GM12878 (cell line): ENCODE measurements around the gene ABCA7. TPM values are rescaled to one million over a fixed set of nuclear protein-coding genes. Genes with fewer than 3 reads are reported as not detected.

Experiments used
- ATAC-seq: fragments of 200-7000 bp; cut with Tn5 transposase; 3 replicates; pipeline ENCODE4 v1.9.1; 2020; ENCODE audit warnings: mild to moderate bottlenecking, moderate library complexity
- BruUV-seq: library from RNA; stranded (reverse); fragments of 400-500 nt; replicated peaks from 2 replicates; lab custom pipeline; 2021; lab: Mats Ljungman, UMichigan
- CTCF ChIA-PET: fragments of 300-600 bp; sonication (Branson Sonifier 250); formaldehyde crosslinking; extraction: SDS; loops from one replicate; lab custom pipeline; 2021; ENCODE audit warnings: inconsistent platforms; lab: Yijun Ruan, JAX
- POLR2A ChIA-PET: fragments of 350-600 bp; formaldehyde crosslinking; extraction: SDS; loops from one replicate; lab custom pipeline; 2021; ENCODE audit warnings: inconsistent platforms; lab: Charles Lee
- RAD21 ChIA-PET: fragments of 300-600 bp; sonication (Branson Sonifier 250); formaldehyde crosslinking; loops from one replicate; lab custom pipeline; 2023; ENCODE audit warnings: antibody characterized with exemption; ENCODE audit not compliant: unreplicated experiment; lab: Charles Lee
- SMC1A ChIA-PET: fragments of 300-600 bp; sonication (Branson Sonifier 250); formaldehyde crosslinking; loops from one replicate; lab custom pipeline; 2023; ENCODE audit not compliant: unreplicated experiment, uncharacterized antibody; lab: Charles Lee
- DNase-seq: peaks from one replicate; pipeline ENCODE4 v3.0.0-alpha.2; 2011; ENCODE audit warnings: low read depth, low spot score
- FAIRE-seq: peaks from 3 replicates; lab custom pipeline; 2011; peaks lifted over from hg19 to GRCh38; lab: Jason Lieb, UNC
- H2AFZ ChIP-seq: 2 replicates; pipeline ENCODE4 v1.6.0; 2011; ENCODE audit warnings: low read depth, low read length, control low read depth; ENCODE audit not compliant: control insufficient read depth
- H3K27ac ChIP-seq: 2 replicates; pipeline ENCODE4 v1.5.1; 2011; ENCODE audit warnings: control low read depth; ENCODE audit not compliant: control insufficient read depth, insufficient read depth
- H3K27me3 ChIP-seq, 2 experiments: replicated peaks in 1 of 2; 2 replicates each; pipeline versions ENCODE4 v1.6.0 to v1.6.1; 2011; ENCODE audit warnings: low read length in 1 of 2; ENCODE audit not compliant: control insufficient read depth in 2 of 2, insufficient read depth in 2 of 2
- H3K36me3 ChIP-seq, 2 experiments: 2 replicates each; pipeline ENCODE4 v1.5.1; 2011; ENCODE audit warnings: low read length in 1 of 2; ENCODE audit not compliant: control insufficient read depth in 2 of 2, insufficient read depth in 2 of 2
- H3K4me1 ChIP-seq: 2 replicates; pipeline ENCODE4 v1.6.1; 2011; ENCODE audit warnings: mild to moderate bottlenecking, low read length, moderate library complexity, mixed read lengths; ENCODE audit not compliant: control insufficient read depth, insufficient read depth
- H3K4me2 ChIP-seq: 2 replicates; pipeline ENCODE4 v1.6.0; 2011; ENCODE audit warnings: control low read depth; ENCODE audit not compliant: control insufficient read depth, insufficient read depth
- H3K4me3 ChIP-seq: fragments of 200-600 bp; sonication (generic); 2 replicates; pipeline ENCODE4 v1.5.1; 2016
- H3K79me2 ChIP-seq: 2 replicates; pipeline ENCODE4 v1.6.0; 2011; ENCODE audit warnings: low read length; ENCODE audit not compliant: control insufficient read depth, insufficient read depth
- H3K9ac ChIP-seq: 2 replicates; pipeline ENCODE4 v1.8.0; 2011; ENCODE audit warnings: low read length, control low read depth, mixed read lengths; ENCODE audit not compliant: control insufficient read depth, insufficient read depth
- H3K9me3 ChIP-seq: replicated peaks from 3 replicates; pipeline ENCODE4 v1.5.1; 2011; ENCODE audit warnings: mild to moderate bottlenecking, low read length; ENCODE audit not compliant: control insufficient read depth, insufficient read depth
- H4K20me1 ChIP-seq: 2 replicates; pipeline ENCODE4 v1.6.0; 2011; ENCODE audit not compliant: control insufficient read depth, insufficient read depth
- BHLHE40 ChIP-seq, 2 experiments: fragments of 450-650 bp in 1 of 2; IDR thresholded peaks; 2 replicates each; pipeline ENCODE4 v1.6.1; 2011 to 2017; ENCODE audit warnings: low read depth in 2 of 2, borderline replicate concordance in 1 of 2, improper control_type of control experiment in 1 of 2, low read length in 1 of 2, mild to moderate bottlenecking in 1 of 2
- HDGF ChIP-seq: fragments of 450-650 bp; IDR thresholded peaks from 2 replicates; pipeline ENCODE4 v1.6.1; 2016; ENCODE audit warnings: antibody characterized with exemption
- IKZF1 ChIP-seq: fragments of 450-650 bp; conservative IDR thresholded peaks from 2 replicates; pipeline ENCODE4 v1.6.1; 2017; ENCODE audit warnings: antibody characterized with exemption, mild to moderate bottlenecking
- MEF2B ChIP-seq: fragments of 450-650 bp; IDR thresholded peaks from 2 replicates; pipeline ENCODE4 v1.6.1; 2018; ENCODE audit warnings: mild to moderate bottlenecking, moderate library complexity; ENCODE audit not compliant: partially characterized antibody, poor library complexity, severe bottlenecking
- NR2F1 ChIP-seq: fragments of 450-650 bp; conservative IDR thresholded peaks from 2 replicates; pipeline ENCODE4 v1.6.1; 2017; ENCODE audit warnings: mild to moderate bottlenecking
- POLR2AphosphoS5 ChIP-seq: IDR thresholded peaks from 2 replicates; pipeline ENCODE4 v1.6.1; 2011; ENCODE audit warnings: mild to moderate bottlenecking, low read length, inconsistent platforms
- SMC3 ChIP-seq: IDR thresholded peaks from 2 replicates; pipeline ENCODE4 v1.6.1; 2011; ENCODE audit warnings: low read length, improper control_type of control experiment, borderline replicate concordance
- TARDBP ChIP-seq: IDR thresholded peaks from 2 replicates; pipeline ENCODE4 v1.6.1; 2016; ENCODE audit warnings: borderline replicate concordance
- WGBS: methylation state at CpG from one replicate; pipeline ENCODE4 v1.1.6; 2016; ENCODE audit warnings: low lambda C conversion rate; ENCODE audit not compliant: insufficient replicate concordance, insufficient coverage; ENCODE audit errors: missing lambda C conversion rate; 5-methylcytosine and 5-hydroxymethylcytosine counted together
- in situ Hi-C: fragments of 300-500 bp; cut with MboI; formaldehyde crosslinking; loops from 9 replicates; pipeline ENCODE4 v1.14.3; 2018; ENCODE audit warnings: mixed read lengths
- intact Hi-C: fragments of 100-400 bp; cut with micrococcal nuclease; formaldehyde crosslinking; loops from one replicate; pipeline ENCODE4 v1.14.2; 2022; ENCODE audit not compliant: unreplicated experiment
- polyA plus RNA-seq, 11 experiments: library from polyadenylated mRNA; depleted of rRNA in 4 of 11; unstranded in 6 of 11; stranded (reverse) in 5 of 11; fragments of >200 nt; fragmentation: Nextera tagmentation in 4 of 11; fragmentation: Illumina TruSeq in 1 of 11; extraction: Ambion mirVana in 4 of 11; extraction: Trizol in 1 of 11; gene quantifications; 1 replicate in 1 of 11; 2 replicates in 10 of 11; pipeline versions ENCODE4 v1.2.1 to v1.2.3, GENCODE V29; 2011 to 2016; ENCODE audit warnings: inconsistent platforms in 2 of 11, missing spikeins in 2 of 11, low read depth in 1 of 11
- total RNA-seq, 4 experiments: library from RNA; depleted of rRNA in 3 of 4; stranded (reverse); fragments of >200 nt in 3 of 4; fragmentation: Illumina TruSeq in 1 of 4; extraction: Trizol in 1 of 4; gene quantifications; 2 replicates each; pipeline versions ENCODE4 v1.2.1 to v1.2.3, GENCODE V29; 2013 to 2021
- TF ChIP-seq, protein P1 (sequence below): IDR thresholded peaks from 2 replicates; pipeline ENCODE4 v1.6.1; 2011; ENCODE audit warnings: mild to moderate bottlenecking, low read depth, low read length, moderate library complexity; ENCODE audit not compliant: insufficient replicate concordance
- TF ChIP-seq, protein P2 (sequence below): fragments of 450-650 bp; IDR thresholded peaks from 2 replicates; pipeline ENCODE4 v1.6.1; 2016; ENCODE audit warnings: mild to moderate bottlenecking

Gene ABCA7
- total and polyA plus RNA-seq, 10 of the 15 experiments (the other 5 are each of a cell fraction or from before 2014, with no cell fraction given): 1.0 to 49.5 (median 14.8) TPM

DNA sequence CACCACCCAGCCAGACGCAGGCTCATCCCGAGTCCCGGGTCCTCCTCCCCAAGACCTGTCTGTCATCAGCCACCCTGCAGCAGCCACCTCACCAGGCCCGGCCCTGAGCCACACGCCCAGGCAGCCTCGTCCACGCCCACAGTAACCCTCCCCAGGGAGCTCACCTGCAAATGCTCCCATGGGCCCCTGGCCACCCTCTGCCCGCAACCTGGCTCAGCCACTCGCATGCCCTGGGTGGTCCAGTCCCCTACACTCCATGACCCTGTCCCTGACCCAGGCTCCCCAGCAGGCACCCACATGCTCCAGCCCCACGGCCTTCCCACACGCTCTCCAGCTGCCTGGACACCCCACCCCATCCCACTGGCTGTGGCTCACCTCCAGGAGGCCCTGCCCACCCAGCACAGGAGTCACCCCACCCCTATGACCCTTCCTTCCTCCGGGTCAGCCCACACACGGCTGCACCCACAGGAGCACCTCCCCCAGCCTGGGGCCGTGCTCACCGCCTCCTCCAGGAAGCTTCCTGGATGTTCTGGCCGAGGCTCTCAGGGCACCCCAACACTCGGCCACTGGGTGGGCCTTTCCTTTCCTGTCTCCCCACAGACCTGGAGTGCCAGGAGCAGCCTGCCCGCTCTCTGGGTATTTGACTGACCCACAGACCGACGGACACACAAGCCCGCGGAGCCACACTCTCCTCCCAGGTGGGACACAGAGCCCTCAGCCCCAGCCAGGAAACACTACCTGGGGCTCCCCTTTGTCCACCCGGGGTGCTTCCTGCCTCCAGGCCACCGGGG is 22.6 kb upstream of the ABCA7 start:
- ATAC-seq: peak; percentile 20
- H3K4me2 ChIP-seq: peak overlapping the region; percentile 48
- CTCF ChIA-PET: interaction anchor here (0.6 to 0.9 kb wide), 2 partner anchors 9 to 69 kb away, joined by 3 read pairs; partner anchors contain the start of gene CNN2
- in situ Hi-C loops (no loop called here), intact Hi-C loops (no loop called here)
- DNase-seq: no peak
- H3K27me3 ChIP-seq: no peaks in the 10 kb centered on the region
- no TSS peak for BruUV-seq
- H3K4me1 ChIP-seq: peaks cover 32% of the 10 kb centered on the region
- H3K9me3 ChIP-seq: no peaks in the 10 kb centered on the region
- TF ChIP-seq TARDBP (no peak), NR2F1 (peak; percentile 67), IKZF1 (0 out of 2 replicates have a peak, but pooled peaks have one; percentile 14), MEF2B (peak; percentile 89), BHLHE40 (IDR thresholded peaks at IDR 0.05; ENCODE audit: borderline replicate concordance in 1 of 2, low read depth in 2 of 2, low read length in 1 of 2) (no peak; a peak in 1 of 4 replicates), HDGF (peak; percentile 74; the same call in 1 of the 2 replicates), SMC3 (no peak), POLR2AphosphoS5 (peak; percentile 50; the same call in 1 of the 2 replicates)
- TF ChIP-seq, protein P1, sequence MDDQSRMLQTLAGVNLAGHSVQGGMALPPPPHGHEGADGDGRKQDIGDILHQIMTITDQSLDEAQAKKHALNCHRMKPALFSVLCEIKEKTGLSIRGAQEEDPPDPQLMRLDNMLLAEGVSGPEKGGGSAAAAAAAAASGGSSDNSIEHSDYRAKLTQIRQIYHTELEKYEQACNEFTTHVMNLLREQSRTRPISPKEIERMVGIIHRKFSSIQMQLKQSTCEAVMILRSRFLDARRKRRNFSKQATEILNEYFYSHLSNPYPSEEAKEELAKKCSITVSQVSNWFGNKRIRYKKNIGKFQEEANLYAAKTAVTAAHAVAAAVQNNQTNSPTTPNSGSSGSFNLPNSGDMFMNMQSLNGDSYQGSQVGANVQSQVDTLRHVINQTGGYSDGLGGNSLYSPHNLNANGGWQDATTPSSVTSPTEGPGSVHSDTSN: peak; percentile 61
- TF ChIP-seq, protein P2, sequence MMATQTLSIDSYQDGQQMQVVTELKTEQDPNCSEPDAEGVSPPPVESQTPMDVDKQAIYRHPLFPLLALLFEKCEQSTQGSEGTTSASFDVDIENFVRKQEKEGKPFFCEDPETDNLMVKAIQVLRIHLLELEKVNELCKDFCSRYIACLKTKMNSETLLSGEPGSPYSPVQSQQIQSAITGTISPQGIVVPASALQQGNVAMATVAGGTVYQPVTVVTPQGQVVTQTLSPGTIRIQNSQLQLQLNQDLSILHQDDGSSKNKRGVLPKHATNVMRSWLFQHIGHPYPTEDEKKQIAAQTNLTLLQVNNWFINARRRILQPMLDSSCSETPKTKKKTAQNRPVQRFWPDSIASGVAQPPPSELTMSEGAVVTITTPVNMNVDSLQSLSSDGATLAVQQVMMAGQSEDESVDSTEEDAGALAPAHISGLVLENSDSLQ: peak; percentile 90
- FAIRE-seq: no peak
- H3K27ac ChIP-seq: peak overlapping the region; percentile 65
- RAD21 ChIA-PET: no interaction called here
- SMC1A ChIA-PET: interaction anchor here (0.7 kb wide), 1 partner anchor 50 kb away, joined by 4 read pairs; the partner anchor contains the start of gene ARHGAP45
- peaks cover 67% of the 10 kb centered on the region for H3K79me2 ChIP-seq
- POLR2A ChIA-PET: interaction anchor here (0.6 to 1.5 kb wide), 4 partner anchors 9 to 125 kb away, joined by 3 to 7 read pairs (median 4); partner anchors contain the start of gene CNN2
- WGBS: 7% methylated on average over 21 of the region's 24 CpGs
- H4K20me1 ChIP-seq: peaks cover 6% of the 10 kb centered on the region; the same call in 1 of the 2 replicates
- peak overlapping the region; percentile 83 for H3K4me3 ChIP-seq
- H3K36me3 ChIP-seq: peaks cover 3 to 21% of the 10 kb centered on the region in 2 experiments; a peak in 2 of 4 replicates
- H3K9ac ChIP-seq: peak overlapping the region; percentile 44
- no peak overlapping the region for H2AFZ ChIP-seq
